K562 (cell line): ENCODE results near the gene PSMG3. TPM values are rescaled to one million over a fixed set of nuclear protein-coding genes. Genes with fewer than 3 reads are reported as not detected.
A peak's percentile ranks its signal among the peaks of the same experiment; 100 is the strongest.

Source experiments
- CEBPG ChIP-seq, 3 experiments: fragments of 200-800 bp in 1 of 3; sonication (Bioruptor generic) in 1 of 3; sonication (generic) in 1 of 3; formaldehyde crosslinking in 1 of 3; IDR thresholded peaks in 2 of 3; conservative IDR thresholded peaks in 1 of 3; 2 replicates each; pipeline versions ENCODE4 v1.6.1 to v1.8.0; 2016 to 2022; ENCODE audit warnings: missing compliant biosample characterization in 2 of 3, missing genetic modification characterization in 2 of 3, mild to moderate bottlenecking in 1 of 3, missing genetic modification reagents in 1 of 3
- FUS ChIP-seq: fragments of 200-400 bp; formaldehyde crosslinking; optimal IDR thresholded peaks from 2 replicates; pipeline ENCODE3; 2017; ENCODE audit warnings: low read depth, low read length
- HDGF ChIP-seq: fragments of 450-650 bp; IDR thresholded peaks from 2 replicates; pipeline ENCODE4 v1.6.1; 2016
- HES1 ChIP-seq: fragments of 450-650 bp; IDR thresholded peaks from 2 replicates; pipeline ENCODE4 v1.6.1; 2016; ENCODE audit warnings: low read depth, mild to moderate bottlenecking, moderate library complexity
- HIVEP1 ChIP-seq: fragments of 250-450 bp; sonication (Bioruptor Pico); IDR thresholded peaks from 2 replicates; pipeline ENCODE4 v1.4.0; 2020; ENCODE audit warnings: mild to moderate bottlenecking
- MNT ChIP-seq, 2 experiments: fragments of 450-650 bp; conservative IDR thresholded peaks; 2 replicates each; pipeline ENCODE4 v1.6.1; 2017; ENCODE audit warnings: mild to moderate bottlenecking in 2 of 2, moderate library complexity in 2 of 2
- NR3C1 ChIP-seq: sonication (generic); formaldehyde crosslinking; IDR thresholded peaks from 2 replicates; pipeline ENCODE4 v1.8.1; 2022; ENCODE audit warnings: missing genetic modification reagents
- PHB ChIP-seq: fragments of 250-450 bp; sonication (Bioruptor Pico); IDR thresholded peaks from 2 replicates; pipeline ENCODE4 v1.5.0; 2021
- ZC3H11A ChIP-seq: IDR thresholded peaks from 2 replicates; pipeline ENCODE4 v1.6.1; 2012; ENCODE audit warnings: low read depth, low read length, improper control_type of control experiment
- ZFP36 ChIP-seq: fragments of 150-350 bp; IDR thresholded peaks from 2 replicates; pipeline ENCODE4 v1.6.1; 2018; ENCODE audit warnings: low read length, low read depth; ENCODE audit not compliant: partially characterized antibody
- ZNF121 ChIP-seq: sonication (generic); formaldehyde crosslinking; conservative IDR thresholded peaks from 2 replicates; pipeline ENCODE4 v1.8.0; 2022; ENCODE audit warnings: missing genetic modification reagents
- ZNF318 ChIP-seq, 2 experiments: fragments of 450-650 bp; IDR thresholded peaks; 2 replicates each; pipeline ENCODE4 v1.6.1; 2016; ENCODE audit warnings: mild to moderate bottlenecking in 2 of 2, borderline replicate concordance in 1 of 2, low read depth in 1 of 2, moderate library complexity in 1 of 2
- ZNF561 ChIP-seq: fragments of 450-650 bp; formaldehyde crosslinking; conservative IDR thresholded peaks from 2 replicates; pipeline ENCODE4 v1.4.0; 2020; ENCODE audit warnings: mild to moderate bottlenecking, moderate library complexity
- ZNF668 ChIP-seq: fragments of 250-450 bp; sonication (Bioruptor Pico); IDR thresholded peaks from 2 replicates; pipeline ENCODE4 v1.8.0; 2022; ENCODE audit warnings: mild to moderate bottlenecking, inconsistent platforms
- polyA plus RNA-seq, 8 experiments: library from polyadenylated mRNA; depleted of rRNA in 4 of 8; stranded (reverse) in 5 of 8; unstranded in 3 of 8; fragments of >200 nt; fragmentation: Nextera tagmentation in 2 of 8; fragmentation: Illumina TruSeq in 1 of 8; extraction: Ambion mirVana in 2 of 8; extraction: Trizol in 1 of 8; gene quantifications; 2 replicates each; pipeline versions ENCODE4 v1.2.1 to v1.2.3, GENCODE V29; 2011 to 2014; ENCODE audit warnings: inconsistent platforms in 1 of 8, missing spikeins in 1 of 8
- total RNA-seq, 7 experiments: library from RNA; depleted of rRNA in 6 of 7; stranded (reverse); fragments of >200 nt in 6 of 7; fragmentation: Illumina TruSeq in 2 of 7; extraction: Trizol in 2 of 7; gene quantifications; 2 replicates each; pipeline versions ENCODE4 v1.2.1 to v1.2.3, GENCODE V29; 2011 to 2021; ENCODE audit warnings: low replicate concordance in 1 of 7
- TF ChIP-seq, protein P1 (sequence below), 2 experiments: fragments of 450-650 bp; IDR thresholded peaks; 2 replicates each; pipeline ENCODE4 v1.6.1; 2016

The PSMG3 gene
- total and polyA plus RNA-seq, 9 of the 15 experiments (the other 6 are each of a cell fraction or from before 2014, with no cell fraction given) = 34.8 to 122 (median 80.1) TPM

DNA sequence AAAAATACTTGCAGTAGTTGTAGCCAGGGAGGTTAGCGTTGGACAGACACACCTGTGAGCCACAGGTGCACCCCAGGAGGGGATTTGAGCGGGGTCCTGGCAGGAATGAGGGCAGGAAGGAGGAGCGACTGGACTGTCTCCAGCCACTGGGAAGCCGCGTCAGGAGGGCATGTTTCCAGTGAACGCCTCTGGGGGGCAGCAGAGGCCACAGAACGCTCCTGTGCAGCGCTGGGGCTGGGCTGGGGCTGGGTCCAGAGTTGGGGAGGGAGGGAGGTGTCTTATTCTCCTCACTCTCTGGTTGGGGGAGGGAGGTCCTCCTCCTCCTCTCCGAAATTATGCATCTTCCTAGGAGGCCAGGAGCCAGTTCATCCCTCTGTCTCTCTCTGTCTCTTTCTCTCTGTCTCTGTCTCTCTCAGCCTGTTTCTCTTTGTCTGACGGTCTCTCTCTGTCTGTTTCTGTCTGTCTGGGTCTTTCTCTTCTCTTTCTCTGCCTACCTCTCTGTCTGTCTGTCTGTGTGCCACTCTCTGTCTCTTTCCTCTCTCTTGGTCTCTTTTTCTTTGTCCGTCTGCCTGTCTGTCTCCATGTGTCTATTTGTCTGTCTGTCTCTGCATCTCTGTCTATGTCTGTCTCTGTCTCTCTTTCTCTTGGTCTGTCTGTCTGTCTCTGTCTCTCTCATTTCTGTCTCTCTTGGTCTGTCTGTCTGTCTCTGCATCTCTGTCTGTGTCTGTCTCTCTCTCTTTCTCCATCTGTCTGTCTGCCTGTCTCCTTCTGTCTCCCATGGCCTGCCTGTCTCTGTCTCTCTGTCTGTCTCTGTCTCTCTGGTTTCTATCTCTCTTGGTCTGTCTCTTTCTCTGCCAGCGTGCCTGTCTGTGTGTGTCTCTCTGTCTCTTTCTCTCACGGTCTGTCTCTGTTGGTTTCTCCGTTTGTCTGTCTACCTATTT, 9.9 kb upstream of the PSMG3 start (continued):
- TF ChIP-seq, protein P1, sequence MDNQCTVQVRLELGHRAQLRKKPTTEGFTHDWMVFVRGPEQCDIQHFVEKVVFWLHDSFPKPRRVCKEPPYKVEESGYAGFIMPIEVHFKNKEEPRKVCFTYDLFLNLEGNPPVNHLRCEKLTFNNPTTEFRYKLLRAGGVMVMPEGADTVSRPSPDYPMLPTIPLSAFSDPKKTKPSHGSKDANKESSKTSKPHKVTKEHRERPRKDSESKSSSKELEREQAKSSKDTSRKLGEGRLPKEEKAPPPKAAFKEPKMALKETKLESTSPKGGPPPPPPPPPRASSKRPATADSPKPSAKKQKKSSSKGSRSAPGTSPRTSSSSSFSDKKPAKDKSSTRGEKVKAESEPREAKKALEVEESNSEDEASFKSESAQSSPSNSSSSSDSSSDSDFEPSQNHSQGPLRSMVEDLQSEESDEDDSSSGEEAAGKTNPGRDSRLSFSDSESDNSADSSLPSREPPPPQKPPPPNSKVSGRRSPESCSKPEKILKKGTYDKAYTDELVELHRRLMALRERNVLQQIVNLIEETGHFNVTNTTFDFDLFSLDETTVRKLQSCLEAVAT (IDR thresholded peaks at IDR 0.05) = no peak
- TF ChIP-seq ZC3H11A (no peak), ZNF121 (CRISPR knock-in tag) (no peak), ZNF668 (CRISPR knock-in tag) (no peak), ZNF561 (CRISPR knock-in tag) (no peak), ZFP36 (peak; percentile 8), HES1 (no peak), ZNF318 (IDR thresholded peaks at IDR 0.05; ENCODE audit: borderline replicate concordance in 1 of 2, low read depth in 1 of 2) (no peak), CEBPG (CRISPR knock-in tag; IDR thresholded peaks at IDR 0.05) (no peak), CEBPG (tag; conservative IDR thresholded peaks at IDR 0.05 in 1 of 2, IDR thresholded peaks at IDR 0.05 in 1 of 2) (no peak), MNT (conservative IDR thresholded peaks at IDR 0.05) (no peak), FUS (no peak), NR3C1 (CRISPR knock-in tag) (no peak), HDGF (no peak), PHB (CRISPR knock-in tag) (no peak), HIVEP1 (CRISPR knock-in tag) (no peak)
